Peyer's patch (tissue), 4 donors: ENCODE measurements around the gene ZNF576. TPM values are rescaled to one million over a fixed set of nuclear protein-coding genes. Genes with fewer than 3 reads are reported as not detected.

ENCODE experiments used
- DNase-seq, 3 donors: peaks; one replicate each; pipeline ENCODE4 v3.0.0-alpha.2; 2017 to 2019
- H3K27ac ChIP-seq, 4 donors: fragments of 200-600 bp; sonication (generic); one replicate each; pipeline ENCODE4 v1.5.1; 2016 to 2019
- H3K27me3 ChIP-seq, 2 donors: fragments of 200-600 bp; sonication (generic); one replicate each; pipeline ENCODE4 v1.5.1; 2019
- H3K36me3 ChIP-seq, 3 donors: fragments of 200-600 bp; sonication (generic); one replicate each; pipeline ENCODE4 v1.5.1; 2016 to 2019
- H3K4me1 ChIP-seq, 4 donors: fragments of 200-600 bp; sonication (generic); one replicate each; pipeline ENCODE4 v1.5.1; 2016 to 2019
- H3K4me3 ChIP-seq, 4 donors: fragments of 200-600 bp; sonication (generic); 1 replicate in 3 of 4; 2 replicates in 1 of 4; pipeline ENCODE4 v1.5.1; 2016 to 2019; ENCODE audit warnings: mild to moderate bottlenecking in 1 of 4
- H3K9me3 ChIP-seq, 4 donors: fragments of 200-600 bp; sonication (generic); one replicate each; pipeline ENCODE4 v1.5.1; 2016 to 2019; ENCODE audit warnings: mild to moderate bottlenecking in 1 of 4
- POLR2A ChIP-seq, 2 donors: fragments of 450-650 bp; IDR thresholded peaks; one replicate each; pipeline ENCODE4 v1.5.1; 2017; ENCODE audit warnings: antibody characterized with exemption in 2 of 2, mild to moderate bottlenecking in 2 of 2, moderate library complexity in 2 of 2
- total RNA-seq, 4 donors: library from RNA; depleted of rRNA; stranded (reverse); fragments of >200 nt; gene quantifications; one replicate each; pipeline ENCODE4 v1.1.0, GENCODE V29; 2016
- TF ChIP-seq, protein P1 (sequence below), 6 experiments: fragments of 450-650 bp in 4 of 6; fragments of 200-600 bp in 2 of 6; sonication (generic) in 1 of 6; IDR thresholded peaks; one replicate each; pipeline ENCODE4 v1.5.1; 2017 to 2019; ENCODE audit warnings: antibody characterized with exemption in 6 of 6, mild to moderate bottlenecking in 3 of 6, moderate library complexity in 1 of 6

The ZNF576 gene
- total RNA-seq, 4 donors from 2014 or later, result 6.6 to 21.9 (median 16.5) TPM

DNA sequence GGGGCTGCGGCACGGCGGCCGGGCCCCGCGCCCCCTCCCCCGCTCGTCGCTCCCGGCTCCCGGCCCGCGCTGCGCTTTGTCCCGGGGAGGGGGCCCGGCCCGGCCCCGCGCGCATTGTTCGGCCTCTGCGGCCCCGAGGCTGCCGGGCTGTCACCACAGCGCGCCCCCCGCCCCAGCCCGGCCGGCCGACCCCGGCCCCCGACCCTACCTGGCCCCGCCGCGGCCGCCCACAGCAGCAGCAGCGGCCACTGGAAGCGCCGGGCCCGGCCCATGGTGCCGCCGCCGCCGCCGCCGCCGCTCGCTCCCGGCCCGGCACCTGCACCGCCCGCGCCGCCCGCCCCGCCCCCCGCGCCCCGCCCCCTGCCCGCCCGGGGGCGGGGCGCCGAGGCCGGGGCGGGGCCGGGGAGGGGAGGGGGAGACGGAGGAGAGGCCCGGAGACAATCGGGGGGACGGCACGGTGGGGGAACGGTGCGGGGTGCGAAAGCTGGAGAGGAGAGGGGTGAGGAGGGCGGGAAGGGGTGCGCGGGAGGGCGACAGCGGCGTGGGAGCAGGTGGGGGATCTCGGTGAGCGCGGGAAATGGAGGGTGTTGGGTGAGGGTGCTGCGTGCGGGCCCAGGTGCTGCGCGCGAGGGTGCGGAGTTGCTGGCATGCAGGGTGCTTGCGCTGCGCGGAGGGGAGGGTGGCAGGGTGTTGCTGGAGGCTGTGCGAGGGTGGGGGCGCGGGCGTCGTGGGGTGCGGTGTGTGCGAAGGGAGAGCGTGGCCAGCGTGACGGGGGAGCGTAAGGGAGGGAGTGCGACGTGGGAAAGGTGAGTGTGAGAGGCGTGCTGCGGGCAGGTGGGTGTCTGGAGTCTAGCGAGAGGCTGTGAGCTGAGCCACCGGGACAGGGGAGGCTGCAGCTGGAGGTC lies 43.4 kb downstream of the ZNF576 start, which contains the start of gene CADM4:
TSS of gene CADM4 (minus strand) at position 332 of the 905 bp plus-strand sequence. CDS start at position 272, 60 bp downstream.
- Histone ChIP-seq H3K27ac (peak within 1 kb of the TSS in 2 of 4 donors; percentile 30 to 49), H3K36me3 (no peaks in the 10 kb centered on the region), H3K4me1 (peaks cover 0 to 13% (median 6%) of the 10 kb centered on the region in 4 donors), H3K27me3 (no peaks in the 10 kb centered on the region), H3K9me3 (no peaks in the 10 kb centered on the region), H3K4me3 (peak within 1 kb of the TSS; percentile 36 to 64 (median 58))
- no peak for TF ChIP-seq POLR2A (IDR thresholded peaks at IDR 0.05)
- TF ChIP-seq, protein P1, sequence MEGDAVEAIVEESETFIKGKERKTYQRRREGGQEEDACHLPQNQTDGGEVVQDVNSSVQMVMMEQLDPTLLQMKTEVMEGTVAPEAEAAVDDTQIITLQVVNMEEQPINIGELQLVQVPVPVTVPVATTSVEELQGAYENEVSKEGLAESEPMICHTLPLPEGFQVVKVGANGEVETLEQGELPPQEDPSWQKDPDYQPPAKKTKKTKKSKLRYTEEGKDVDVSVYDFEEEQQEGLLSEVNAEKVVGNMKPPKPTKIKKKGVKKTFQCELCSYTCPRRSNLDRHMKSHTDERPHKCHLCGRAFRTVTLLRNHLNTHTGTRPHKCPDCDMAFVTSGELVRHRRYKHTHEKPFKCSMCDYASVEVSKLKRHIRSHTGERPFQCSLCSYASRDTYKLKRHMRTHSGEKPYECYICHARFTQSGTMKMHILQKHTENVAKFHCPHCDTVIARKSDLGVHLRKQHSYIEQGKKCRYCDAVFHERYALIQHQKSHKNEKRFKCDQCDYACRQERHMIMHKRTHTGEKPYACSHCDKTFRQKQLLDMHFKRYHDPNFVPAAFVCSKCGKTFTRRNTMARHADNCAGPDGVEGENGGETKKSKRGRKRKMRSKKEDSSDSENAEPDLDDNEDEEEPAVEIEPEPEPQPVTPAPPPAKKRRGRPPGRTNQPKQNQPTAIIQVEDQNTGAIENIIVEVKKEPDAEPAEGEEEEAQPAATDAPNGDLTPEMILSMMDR (IDR thresholded peaks at IDR 0.05), result no peak
- DNase-seq, result peak in 2 of 3 donors; percentile 56 to 64

DNA sequence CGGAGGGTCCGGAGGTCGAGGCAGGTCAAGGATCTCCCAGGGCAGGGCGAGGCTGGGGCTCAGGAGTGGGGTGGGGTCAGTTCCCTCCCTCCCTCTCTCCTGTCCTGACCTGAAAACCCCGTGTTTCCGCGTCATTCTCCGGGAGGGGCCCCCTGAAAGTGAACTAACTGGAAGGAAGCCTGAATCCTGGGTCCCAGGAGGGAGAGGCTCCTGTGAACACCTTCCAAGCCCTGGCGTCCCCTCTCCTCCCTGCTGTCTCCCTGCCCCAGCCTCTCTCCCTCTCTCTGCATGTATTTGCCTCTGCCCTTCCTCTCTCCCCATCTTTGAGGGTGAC lies 44.0 kb downstream of the ZNF576 start:
- Histone ChIP-seq H3K36me3 (no peaks in the 10 kb centered on the region), H3K4me1 (peaks cover 0 to 13% (median 6%) of the 10 kb centered on the region in 4 donors), H3K9me3 (no peaks in the 10 kb centered on the region), H3K27me3 (no peaks in the 10 kb centered on the region), H3K4me3 (peak overlapping the region in 3 of 4 donors; percentile 53 to 64 (median 62)), H3K27ac (peak overlapping the region in 1 of 4 donors; percentile 30)
- no peak for TF ChIP-seq POLR2A (IDR thresholded peaks at IDR 0.05)
- TF ChIP-seq, protein P1 (IDR thresholded peaks at IDR 0.05), result no peak
- no peak for DNase-seq

DNA sequence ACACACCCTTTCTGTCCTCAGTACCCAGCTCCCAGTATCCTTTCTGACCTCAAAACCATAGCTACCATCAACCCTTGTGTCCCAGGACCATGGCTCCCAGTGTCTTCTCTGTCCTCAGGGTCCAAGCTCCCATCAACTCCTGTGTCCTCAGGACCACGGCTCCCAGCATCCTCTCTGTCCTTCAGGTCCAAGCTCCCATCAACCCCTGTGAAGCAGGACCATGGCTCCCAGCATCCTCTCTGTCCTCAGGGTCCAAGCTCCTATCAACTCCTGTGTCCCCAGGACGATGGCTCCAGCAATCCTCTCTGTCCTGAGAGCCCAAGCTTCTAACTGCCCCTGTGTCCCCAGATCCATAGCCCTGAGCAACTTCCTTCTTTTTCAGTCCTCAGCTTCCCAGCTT lies 44.9 kb downstream of the ZNF576 start:
- no peaks in the 10 kb centered on the region for H3K9me3 ChIP-seq

DNA sequence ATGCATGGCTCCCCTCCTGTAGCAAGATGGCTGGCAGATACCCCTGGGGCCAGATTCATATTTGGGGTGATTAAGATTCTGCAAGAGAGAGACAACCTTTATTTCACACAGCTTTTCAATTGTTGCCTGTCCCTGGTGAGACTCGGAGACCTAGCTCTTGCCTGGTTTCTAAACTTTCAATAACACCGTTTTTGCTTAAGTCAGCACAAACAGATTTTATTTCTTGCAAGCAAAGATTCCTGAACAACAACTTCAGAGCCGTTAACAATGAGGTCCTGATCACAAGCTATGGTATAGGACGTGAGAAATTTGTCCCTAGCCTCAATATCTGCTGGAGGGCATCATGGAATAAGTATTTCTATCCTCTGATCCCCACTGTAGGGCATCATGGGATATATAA lies 46.1 kb downstream of the ZNF576 start:
- no peak for DNase-seq
- Histone ChIP-seq H3K27me3 (no peaks in the 10 kb centered on the region), H3K9me3 (no peaks in the 10 kb centered on the region), H3K36me3 (peaks cover 0 to 6% (median 0%) of the 10 kb centered on the region in 3 donors), H3K27ac (no peak overlapping the region), H3K4me3 (no peak overlapping the region), H3K4me1 (peaks cover 0 to 13% (median 6%) of the 10 kb centered on the region in 4 donors)
- TF ChIP-seq POLR2A (IDR thresholded peaks at IDR 0.05), result no peak
- TF ChIP-seq, protein P1 (IDR thresholded peaks at IDR 0.05), result no peak

More for the DNA sequence above, 44.9 kb downstream of the ZNF576 start:
- no peaks in the 10 kb centered on the region for H3K36me3 ChIP-seq
- H3K27ac ChIP-seq, result no peak overlapping the region
- no peak for DNase-seq
- no peaks in the 10 kb centered on the region for H3K27me3 ChIP-seq
- TF ChIP-seq POLR2A (IDR thresholded peaks at IDR 0.05), result no peak
- H3K4me1 ChIP-seq, result peaks cover 0 to 13% (median 6%) of the 10 kb centered on the region in 4 donors
- no peak overlapping the region for H3K4me3 ChIP-seq

DNA sequence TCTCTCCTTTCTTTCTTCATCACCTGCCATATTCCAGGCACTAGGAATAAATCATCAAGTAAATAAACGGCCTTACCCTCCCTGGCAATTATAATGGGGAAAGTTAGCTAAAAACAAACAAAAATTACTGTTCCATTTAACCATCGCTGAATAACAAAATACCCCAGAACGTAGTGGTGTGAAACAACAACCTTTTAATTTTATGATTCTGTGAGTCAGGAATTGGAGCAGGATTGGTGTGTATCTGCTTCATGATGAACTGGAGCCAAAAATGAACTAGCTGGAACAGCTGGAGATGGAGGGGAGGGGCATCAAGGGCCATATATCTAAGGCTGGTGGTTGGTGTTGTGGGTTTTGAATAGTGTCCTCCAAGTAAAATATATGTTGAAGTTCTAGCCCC lies 46.9 kb downstream of the ZNF576 start:
- Histone ChIP-seq H3K36me3 (peaks cover 0 to 9% (median 0%) of the 10 kb centered on the region in 3 donors), H3K4me3 (no peak overlapping the region), H3K27ac (no peak overlapping the region), H3K9me3 (no peaks in the 10 kb centered on the region), H3K4me1 (peaks cover 0 to 13% (median 6%) of the 10 kb centered on the region in 4 donors), H3K27me3 (no peaks in the 10 kb centered on the region)
- DNase-seq, result no peak
- TF ChIP-seq POLR2A (IDR thresholded peaks at IDR 0.05), result no peak
- TF ChIP-seq, protein P1 (IDR thresholded peaks at IDR 0.05), result no peak

DNA sequence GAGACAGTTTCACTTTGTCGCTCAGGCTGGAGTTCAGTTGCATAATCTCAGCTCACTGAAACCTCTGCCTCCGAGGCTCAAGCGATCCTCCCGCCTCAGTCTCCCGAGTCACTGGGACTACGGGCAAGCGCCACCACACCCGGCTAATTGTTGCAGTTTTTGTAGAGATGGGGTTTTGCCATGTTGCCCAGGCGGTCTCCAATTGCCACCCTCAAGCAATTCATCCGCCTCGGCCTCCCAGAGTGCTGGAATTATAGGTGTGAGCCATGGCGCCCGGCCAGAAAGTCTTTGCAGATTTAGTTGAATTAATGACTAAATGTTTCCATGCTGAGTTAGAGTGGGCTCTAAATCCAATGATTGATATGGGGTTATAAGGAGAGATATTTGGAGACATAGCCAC lies 47.8 kb downstream of the ZNF576 start:
- no peaks in the 10 kb centered on the region for H3K9me3 ChIP-seq
- peaks cover 0 to 17% (median 0%) of the 10 kb centered on the region in 3 donors for H3K36me3 ChIP-seq
- H3K27me3 ChIP-seq, result no peaks in the 10 kb centered on the region
- no peak overlapping the region for H3K4me3 ChIP-seq
- TF ChIP-seq, protein P1 (IDR thresholded peaks at IDR 0.05), result no peak
- TF ChIP-seq POLR2A (IDR thresholded peaks at IDR 0.05), result no peak
- peaks cover 0 to 10% (median 6%) of the 10 kb centered on the region in 4 donors for H3K4me1 ChIP-seq
- no peak for DNase-seq
- H3K27ac ChIP-seq, result no peak overlapping the region
